Astrocyte (in vitro differentiated cells and primary cell): ENCODE measurements around the gene DMXL2. TPM values are rescaled to one million over a fixed set of nuclear protein-coding genes. Genes with fewer than 3 reads are reported as not detected.

Experiments
- DNase-seq: peaks from one replicate; pipeline ENCODE4 v3.0.0-alpha.2; 2010; ENCODE audit warnings: low read depth
- FAIRE-seq: peaks from 2 replicates; lab custom pipeline; 2011; peaks lifted over from hg19 to GRCh38; lab: Jason Lieb, UNC
- H2AFZ ChIP-seq: 2 replicates; pipeline ENCODE4 v1.6.0; 2012; ENCODE audit warnings: low read depth, low read length, inconsistent platforms
- H3K27ac ChIP-seq: 2 replicates; pipeline ENCODE4 v1.5.1; 2011; ENCODE audit warnings: low read depth, low read length, inconsistent platforms
- H3K27me3 ChIP-seq: 2 replicates; pipeline ENCODE4 v1.6.0; 2011; ENCODE audit warnings: low read length, inconsistent platforms; ENCODE audit not compliant: insufficient read depth
- H3K36me3 ChIP-seq: 2 replicates; pipeline ENCODE4 v1.5.1; 2011; ENCODE audit warnings: low read length, inconsistent platforms; ENCODE audit not compliant: insufficient read depth
- H3K4me1 ChIP-seq: 2 replicates; pipeline ENCODE4 v1.5.1; 2011; ENCODE audit warnings: low read length, inconsistent platforms; ENCODE audit not compliant: insufficient read depth
- H3K4me2 ChIP-seq: 2 replicates; pipeline ENCODE4 v1.6.0; 2012; ENCODE audit warnings: low read length, inconsistent platforms
- H3K4me3 ChIP-seq: 2 replicates; pipeline ENCODE4 v1.5.1; 2011; ENCODE audit warnings: low read depth, mild to moderate bottlenecking, low read length, inconsistent platforms; ENCODE audit not compliant: insufficient read depth
- H3K79me2 ChIP-seq: 2 replicates; pipeline ENCODE4 v1.6.0; 2012; ENCODE audit warnings: mild to moderate bottlenecking, low read length, inconsistent platforms; ENCODE audit not compliant: insufficient read depth
- H3K9ac ChIP-seq: 2 replicates; pipeline ENCODE4 v1.6.0; 2012; ENCODE audit warnings: mild to moderate bottlenecking, low read length, inconsistent platforms
- H3K9me3 ChIP-seq: 2 replicates; pipeline ENCODE4 v1.5.1; 2012; ENCODE audit warnings: low read depth, mild to moderate bottlenecking, low read length, inconsistent platforms; ENCODE audit not compliant: insufficient read depth
- H4K20me1 ChIP-seq: 2 replicates; pipeline ENCODE4 v1.6.0; 2012; ENCODE audit warnings: low read length, inconsistent platforms; ENCODE audit not compliant: insufficient read depth
- H3K27ac Mint-ChIP-seq: one replicate; pipeline ENCODE4 v1.8.0; 2021; ENCODE audit warnings: mild to moderate bottlenecking, mixed read lengths; ENCODE audit not compliant: unreplicated experiment
- H3K27me3 Mint-ChIP-seq: one replicate; pipeline ENCODE4 v1.8.0; 2021; ENCODE audit warnings: low read depth, mixed read lengths; ENCODE audit not compliant: unreplicated experiment
- H3K36me3 Mint-ChIP-seq: one replicate; pipeline ENCODE4 v1.8.0; 2021; ENCODE audit warnings: low read depth, mixed read lengths; ENCODE audit not compliant: unreplicated experiment
- H3K4me1 Mint-ChIP-seq: one replicate; pipeline ENCODE4 v1.8.0; 2021; ENCODE audit warnings: low read depth, mixed read lengths; ENCODE audit not compliant: unreplicated experiment
- H3K4me3 Mint-ChIP-seq: one replicate; pipeline ENCODE4 v1.8.0; 2021; ENCODE audit warnings: mild to moderate bottlenecking, moderate library complexity, mixed read lengths; ENCODE audit not compliant: unreplicated experiment
- H3K9me3 Mint-ChIP-seq: one replicate; pipeline ENCODE4 v1.8.0; 2021; ENCODE audit warnings: mild to moderate bottlenecking, mixed read lengths; ENCODE audit not compliant: unreplicated experiment
- EZH2 ChIP-seq: IDR thresholded peaks from 2 replicates; pipeline ENCODE4 v1.6.1; 2012; ENCODE audit warnings: mild to moderate bottlenecking, low read length, inconsistent platforms; ENCODE audit not compliant: insufficient read depth
- total RNA-seq: library from RNA; stranded (reverse); gene quantifications from 2 replicates; pipeline ENCODE4 v1.2.1, GENCODE V29; 2021
- TF ChIP-seq, protein P1 (sequence below): IDR thresholded peaks from 2 replicates; pipeline ENCODE4 v1.5.1; 2011; ENCODE audit warnings: low read depth, mild to moderate bottlenecking, inconsistent platforms, low read length, moderate library complexity; ENCODE audit not compliant: insufficient read depth

The DMXL2 gene
- total RNA-seq, 1 donor from 2014 or later, result 19.0 TPM

GRCh38 chr15:51416129-51416528, 206.4 kb downstream of the DMXL2 start:
- no peaks in the 10 kb centered on the region for H3K36me3 ChIP-seq
- H3K9me3 ChIP-seq, result no peaks in the 10 kb centered on the region
- H3K27ac ChIP-seq, result no peak overlapping the region
- no peak overlapping the region for H3K9ac ChIP-seq
- Mint-ChIP-seq H3K27me3 (peaks cover 6% of the 10 kb centered on the region), H3K27ac (no peak overlapping the region), H3K9me3 (no peaks in the 10 kb centered on the region), H3K36me3 (no peaks in the 10 kb centered on the region), H3K4me1 (no peaks in the 10 kb centered on the region), H3K4me3 (no peak overlapping the region)
- H3K27me3 ChIP-seq, result peaks cover 3% of the 10 kb centered on the region
- H3K79me2 ChIP-seq, result no peaks in the 10 kb centered on the region
- H3K4me1 ChIP-seq, result no peaks in the 10 kb centered on the region
- no peak for DNase-seq
- H2AFZ ChIP-seq, result no peak overlapping the region
- no peak overlapping the region for H3K4me3 ChIP-seq
- no peak overlapping the region for H3K4me2 ChIP-seq
- no peak for FAIRE-seq
- H4K20me1 ChIP-seq, result no peaks in the 10 kb centered on the region
- TF ChIP-seq EZH2, result no peak

DNA sequence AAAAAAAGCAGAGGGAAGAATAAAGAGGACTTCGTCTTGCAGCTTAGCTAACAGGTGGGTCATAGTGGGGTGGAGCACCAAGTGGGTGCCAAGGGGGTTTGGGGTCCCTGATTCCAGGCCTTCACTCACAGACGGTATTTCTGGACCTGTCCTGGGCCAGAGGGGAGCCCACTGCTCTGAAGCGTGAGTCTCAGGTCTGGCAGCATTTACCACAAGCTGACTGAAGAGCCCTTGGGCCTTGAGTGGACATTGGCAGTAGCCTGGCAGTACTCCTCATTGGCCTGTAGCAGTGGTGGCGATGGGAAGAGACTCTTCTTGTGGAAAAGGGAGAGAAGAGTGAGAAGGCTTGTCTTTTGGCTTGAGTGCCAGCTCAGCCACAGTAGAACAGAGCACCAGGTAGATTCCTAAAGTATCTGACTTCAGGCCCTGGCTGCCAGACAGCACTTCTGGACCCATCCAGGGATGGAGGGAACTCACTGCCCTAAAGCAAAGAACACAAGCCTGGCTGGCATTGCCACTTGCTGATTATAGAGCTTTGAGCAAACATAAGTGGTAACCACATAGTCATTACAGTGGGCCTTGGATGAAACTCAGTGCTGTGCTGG, 208.2 kb downstream of the DMXL2 start:
- DNase-seq, result no peak
- no peaks in the 10 kb centered on the region for H3K9me3 Mint-ChIP-seq
- H2AFZ ChIP-seq, result no peak overlapping the region
- H4K20me1 ChIP-seq, result no peaks in the 10 kb centered on the region
- no peak for TF ChIP-seq EZH2
- TF ChIP-seq, protein P1, sequence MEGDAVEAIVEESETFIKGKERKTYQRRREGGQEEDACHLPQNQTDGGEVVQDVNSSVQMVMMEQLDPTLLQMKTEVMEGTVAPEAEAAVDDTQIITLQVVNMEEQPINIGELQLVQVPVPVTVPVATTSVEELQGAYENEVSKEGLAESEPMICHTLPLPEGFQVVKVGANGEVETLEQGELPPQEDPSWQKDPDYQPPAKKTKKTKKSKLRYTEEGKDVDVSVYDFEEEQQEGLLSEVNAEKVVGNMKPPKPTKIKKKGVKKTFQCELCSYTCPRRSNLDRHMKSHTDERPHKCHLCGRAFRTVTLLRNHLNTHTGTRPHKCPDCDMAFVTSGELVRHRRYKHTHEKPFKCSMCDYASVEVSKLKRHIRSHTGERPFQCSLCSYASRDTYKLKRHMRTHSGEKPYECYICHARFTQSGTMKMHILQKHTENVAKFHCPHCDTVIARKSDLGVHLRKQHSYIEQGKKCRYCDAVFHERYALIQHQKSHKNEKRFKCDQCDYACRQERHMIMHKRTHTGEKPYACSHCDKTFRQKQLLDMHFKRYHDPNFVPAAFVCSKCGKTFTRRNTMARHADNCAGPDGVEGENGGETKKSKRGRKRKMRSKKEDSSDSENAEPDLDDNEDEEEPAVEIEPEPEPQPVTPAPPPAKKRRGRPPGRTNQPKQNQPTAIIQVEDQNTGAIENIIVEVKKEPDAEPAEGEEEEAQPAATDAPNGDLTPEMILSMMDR, result no peak
- H3K4me3 Mint-ChIP-seq, result no peak overlapping the region
- H3K4me1 Mint-ChIP-seq, result no peaks in the 10 kb centered on the region
- no peaks in the 10 kb centered on the region for H3K4me1 ChIP-seq
- no peak overlapping the region for H3K9ac ChIP-seq
- H3K27me3 Mint-ChIP-seq, result peaks cover 12% of the 10 kb centered on the region
- peaks cover 3% of the 10 kb centered on the region for H3K27me3 ChIP-seq
- H3K27ac Mint-ChIP-seq, result no peak overlapping the region
- H3K9me3 ChIP-seq, result no peaks in the 10 kb centered on the region
- H3K4me3 ChIP-seq, result no peak overlapping the region
- no peaks in the 10 kb centered on the region for H3K79me2 ChIP-seq
- no peak overlapping the region for H3K4me2 ChIP-seq
- H3K36me3 Mint-ChIP-seq, result no peaks in the 10 kb centered on the region
- no peak overlapping the region for H3K27ac ChIP-seq
- FAIRE-seq, result no peak
- no peaks in the 10 kb centered on the region for H3K36me3 ChIP-seq

GRCh38 chr15:51405693-51406523, 216.7 kb downstream of the DMXL2 start:
- Histone ChIP-seq H2AFZ (no peak overlapping the region), H3K79me2 (no peaks in the 10 kb centered on the region), H3K4me3 (no peak overlapping the region), H3K4me1 (no peaks in the 10 kb centered on the region), H4K20me1 (no peaks in the 10 kb centered on the region), H3K27me3 (peaks cover 15% of the 10 kb centered on the region), H3K9me3 (no peaks in the 10 kb centered on the region), H3K4me2 (peak overlapping the region; percentile 40), H3K36me3 (no peaks in the 10 kb centered on the region), H3K27ac (no peak overlapping the region), H3K9ac (no peak overlapping the region)
- H3K36me3 Mint-ChIP-seq, result no peaks in the 10 kb centered on the region
- FAIRE-seq (no peak), DNase-seq (no peak)
- H3K4me3 Mint-ChIP-seq, result no peak overlapping the region
- no peaks in the 10 kb centered on the region for H3K4me1 Mint-ChIP-seq
- peaks cover 10% of the 10 kb centered on the region for H3K27me3 Mint-ChIP-seq
- H3K27ac Mint-ChIP-seq, result no peak overlapping the region
- H3K9me3 Mint-ChIP-seq, result no peaks in the 10 kb centered on the region
- no peak for TF ChIP-seq EZH2
- TF ChIP-seq, protein P1, result no peak
